ENCODE data around the gene TOMT.

- no peak for TF ChIP-seq CTCF (IDR thresholded peaks at IDR 0.05; ENCODE audit: extremely low read depth in 1 of 2, insufficient read depth in 1 of 2, low read depth in 1 of 2, low read length in 2 of 2)
- no peak for TF ChIP-seq POLR2A (IDR thresholded peaks at IDR 0.05; ENCODE audit: low read depth, low read length)
- no peak for TF ChIP-seq POLR2AphosphoS5 (IDR thresholded peaks at IDR 0.05; ENCODE audit: insufficient read depth, low read depth, low read length)
- TF ChIP-seq EZH2 (IDR thresholded peaks at IDR 0.05; ENCODE audit: borderline replicate concordance, low read depth, low read length, severe bottlenecking): no peak
- no peak for TF ChIP-seq MYC (IDR thresholded peaks at IDR 0.05; ENCODE audit: low read depth, low read length)
- no peak for TF ChIP-seq JUN (IDR thresholded peaks at IDR 0.05; ENCODE audit: borderline replicate concordance, insufficient read depth, insufficient read length, low read depth)
- no peak for TF ChIP-seq FOS (IDR thresholded peaks at IDR 0.05; ENCODE audit: borderline replicate concordance, insufficient read depth, low read length)
- TF ChIP-seq GATA2 (IDR thresholded peaks at IDR 0.05; ENCODE audit: insufficient read depth, insufficient read length, low read depth, low read length): no peak
- TF ChIP-seq, protein P1, sequence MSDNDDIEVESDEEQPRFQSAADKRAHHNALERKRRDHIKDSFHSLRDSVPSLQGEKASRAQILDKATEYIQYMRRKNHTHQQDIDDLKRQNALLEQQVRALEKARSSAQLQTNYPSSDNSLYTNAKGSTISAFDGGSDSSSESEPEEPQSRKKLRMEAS (IDR thresholded peaks at IDR 0.05; ENCODE audit: insufficient read depth, insufficient read length): no peak
Observed at GRCh38 chr11:72100462-72100861, 5.3 kb upstream of the TOMT start.

Data from endothelial cell of umbilical vein (primary cell).